ENCODE results near the gene NEFH. TPM values are rescaled to one million over a fixed set of nuclear protein-coding genes. Genes with fewer than 3 reads are reported as not detected.

NEFH gene
- total RNA-seq, 6 experiments from 2014 or later = 0.06 to 0.40 (median 0.09) TPM; not detected in 1

DNA sequence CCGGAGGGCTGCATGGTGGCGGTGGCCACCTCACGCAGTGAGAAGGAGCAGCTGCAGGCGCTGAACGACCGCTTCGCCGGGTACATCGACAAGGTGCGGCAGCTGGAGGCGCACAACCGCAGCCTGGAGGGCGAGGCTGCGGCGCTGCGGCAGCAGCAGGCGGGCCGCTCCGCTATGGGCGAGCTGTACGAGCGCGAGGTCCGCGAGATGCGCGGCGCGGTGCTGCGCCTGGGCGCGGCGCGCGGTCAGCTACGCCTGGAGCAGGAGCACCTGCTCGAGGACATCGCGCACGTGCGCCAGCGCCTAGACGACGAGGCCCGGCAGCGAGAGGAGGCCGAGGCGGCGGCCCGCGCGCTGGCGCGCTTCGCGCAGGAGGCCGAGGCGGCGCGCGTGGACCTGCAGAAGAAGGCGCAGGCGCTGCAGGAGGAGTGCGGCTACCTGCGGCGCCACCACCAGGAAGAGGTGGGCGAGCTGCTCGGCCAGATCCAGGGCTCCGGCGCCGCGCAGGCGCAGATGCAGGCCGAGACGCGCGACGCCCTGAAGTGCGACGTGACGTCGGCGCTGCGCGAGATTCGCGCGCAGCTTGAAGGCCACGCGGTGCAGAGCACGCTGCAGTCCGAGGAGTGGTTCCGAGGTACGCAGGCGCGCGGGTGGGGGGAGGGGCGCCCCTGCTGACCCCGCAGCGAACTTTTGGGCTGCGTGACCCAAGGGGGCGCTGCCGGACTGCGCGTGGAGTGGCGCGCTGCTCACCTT lies 670 bp downstream of the NEFH start:
- no peaks in the 10 kb centered on the region for H3K36me3 ChIP-seq
- peaks cover 0 to 15% (median 0%) of the 10 kb centered on the region in 4 donors for H3K4me1 ChIP-seq
- DNase-seq = peak in 1 of 3 donors; percentile 34
- no peaks in the 10 kb centered on the region for H3K9me3 ChIP-seq
- no CpG with 5 or more reads among the region's 107 CpGs for WGBS (ENCODE audit: insufficient coverage, low coverage, low lambda C conversion rate, missing lambda C conversion rate)
- ATAC-seq = peak; percentile 14 to 71 (median 58)
- TF ChIP-seq, protein P1, sequence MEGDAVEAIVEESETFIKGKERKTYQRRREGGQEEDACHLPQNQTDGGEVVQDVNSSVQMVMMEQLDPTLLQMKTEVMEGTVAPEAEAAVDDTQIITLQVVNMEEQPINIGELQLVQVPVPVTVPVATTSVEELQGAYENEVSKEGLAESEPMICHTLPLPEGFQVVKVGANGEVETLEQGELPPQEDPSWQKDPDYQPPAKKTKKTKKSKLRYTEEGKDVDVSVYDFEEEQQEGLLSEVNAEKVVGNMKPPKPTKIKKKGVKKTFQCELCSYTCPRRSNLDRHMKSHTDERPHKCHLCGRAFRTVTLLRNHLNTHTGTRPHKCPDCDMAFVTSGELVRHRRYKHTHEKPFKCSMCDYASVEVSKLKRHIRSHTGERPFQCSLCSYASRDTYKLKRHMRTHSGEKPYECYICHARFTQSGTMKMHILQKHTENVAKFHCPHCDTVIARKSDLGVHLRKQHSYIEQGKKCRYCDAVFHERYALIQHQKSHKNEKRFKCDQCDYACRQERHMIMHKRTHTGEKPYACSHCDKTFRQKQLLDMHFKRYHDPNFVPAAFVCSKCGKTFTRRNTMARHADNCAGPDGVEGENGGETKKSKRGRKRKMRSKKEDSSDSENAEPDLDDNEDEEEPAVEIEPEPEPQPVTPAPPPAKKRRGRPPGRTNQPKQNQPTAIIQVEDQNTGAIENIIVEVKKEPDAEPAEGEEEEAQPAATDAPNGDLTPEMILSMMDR (IDR thresholded peaks at IDR 0.05) = peak in 1 of 4 donors; percentile 17
- no peak for TF ChIP-seq POLR2A (IDR thresholded peaks at IDR 0.05)
- peaks cover 4 to 17% of the 10 kb centered on the region in 2 donors for H3K27me3 ChIP-seq
- intact Hi-C loops (cut with DNase I) = no loop called here
- H3K27ac ChIP-seq = no peak overlapping the region
- peak overlapping the region in 1 of 3 donors; percentile 19 for H3K4me3 ChIP-seq

DNA sequence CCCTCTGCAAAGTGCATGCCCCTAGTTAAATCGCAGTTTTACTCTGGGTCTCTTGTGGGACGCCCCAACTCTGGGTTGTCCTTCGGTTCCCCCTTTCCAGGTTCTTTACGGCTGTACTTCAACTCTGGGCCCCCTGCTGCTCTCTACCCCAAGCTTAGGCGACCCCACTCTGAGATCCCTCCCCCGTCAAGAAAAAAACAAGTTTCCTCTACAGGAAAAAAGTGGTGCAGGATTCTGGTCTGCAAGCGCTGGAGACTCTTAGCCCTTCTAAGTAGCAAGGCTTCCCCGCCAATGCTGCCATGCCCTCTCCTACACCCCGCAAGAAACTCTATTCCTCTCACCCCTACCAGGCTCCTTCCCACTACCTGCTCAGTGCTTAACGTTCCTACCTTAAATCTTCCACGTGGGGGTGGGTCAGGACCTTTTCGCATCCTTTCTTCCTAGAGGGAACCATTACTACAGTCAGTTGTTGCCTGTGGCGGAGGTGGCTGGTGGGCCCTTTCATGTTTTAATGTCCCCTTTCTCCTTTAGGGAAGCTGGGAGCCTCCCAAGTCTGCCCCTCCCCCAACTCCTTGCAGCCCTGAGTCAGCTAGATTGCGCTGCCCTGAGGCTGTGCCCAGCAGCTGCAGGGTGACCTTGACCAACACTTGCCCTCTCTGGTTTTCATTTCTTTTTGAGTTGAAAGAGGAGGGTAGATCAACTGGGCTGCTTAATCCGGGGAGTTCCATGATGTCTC lies 1.4 kb downstream of the NEFH start:
- H3K36me3 ChIP-seq = no peaks in the 10 kb centered on the region
- H3K4me3 ChIP-seq = peak overlapping the region in 1 of 3 donors; percentile 19
- peaks cover 4 to 17% of the 10 kb centered on the region in 2 donors for H3K27me3 ChIP-seq
- peaks cover 0 to 15% (median 0%) of the 10 kb centered on the region in 4 donors for H3K4me1 ChIP-seq
- intact Hi-C loops (cut with DNase I) = no loop called here
- ATAC-seq (peak in 1 of 4 donors; percentile 14), DNase-seq (no peak)
- no peaks in the 10 kb centered on the region for H3K9me3 ChIP-seq
- no peak overlapping the region for H3K27ac ChIP-seq
- no peak for TF ChIP-seq POLR2A (IDR thresholded peaks at IDR 0.05)
- TF ChIP-seq, protein P1 (IDR thresholded peaks at IDR 0.05) = no peak
- WGBS (ENCODE audit: insufficient coverage, low coverage, low lambda C conversion rate, missing lambda C conversion rate) = 18% methylated on average over 14 of the region's 15 CpGs

DNA sequence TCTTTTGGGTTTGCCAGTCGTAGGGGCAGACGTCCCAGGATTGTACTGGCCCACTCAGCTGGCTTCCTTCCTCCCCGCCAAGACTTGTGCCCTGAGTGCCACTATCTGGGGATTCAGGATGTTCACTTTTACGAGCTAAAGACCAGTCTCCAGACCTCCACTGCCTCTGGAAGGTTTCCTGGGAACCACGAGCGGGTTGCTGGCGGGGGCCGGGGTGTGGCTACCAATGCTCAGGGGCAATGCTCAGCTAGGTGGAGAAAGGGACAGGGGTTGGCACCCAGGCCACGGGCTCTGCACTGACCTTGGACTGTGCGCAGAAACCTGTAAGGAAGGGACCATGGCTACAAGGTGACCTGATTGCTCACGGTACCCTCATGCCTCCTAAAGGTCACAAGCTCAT lies 2.2 kb downstream of the NEFH start:
- Histone ChIP-seq H3K27me3 (peaks cover 4 to 17% of the 10 kb centered on the region in 2 donors), H3K4me1 (peaks cover 0 to 15% (median 0%) of the 10 kb centered on the region in 4 donors), H3K36me3 (no peaks in the 10 kb centered on the region), H3K9me3 (no peaks in the 10 kb centered on the region), H3K4me3 (no peak overlapping the region), H3K27ac (no peak overlapping the region)
- intact Hi-C loops (cut with DNase I) = no loop called here
- TF ChIP-seq, protein P1 (IDR thresholded peaks at IDR 0.05) = no peak
- TF ChIP-seq POLR2A (IDR thresholded peaks at IDR 0.05) = no peak
- no peak for DNase-seq
- WGBS (ENCODE audit: insufficient coverage, low coverage, low lambda C conversion rate, missing lambda C conversion rate) = 47% methylated on average over 3 of the region's 11 CpGs
- no peak for ATAC-seq

GRCh38 chr22:29482726-29483125 lies 2.7 kb downstream of the NEFH start:
- TF ChIP-seq, protein P1 (IDR thresholded peaks at IDR 0.05) = no peak
- TF ChIP-seq POLR2A (IDR thresholded peaks at IDR 0.05) = no peak
- H3K27me3 ChIP-seq = peaks cover 4 to 17% of the 10 kb centered on the region in 2 donors
- H3K36me3 ChIP-seq = no peaks in the 10 kb centered on the region
- H3K4me1 ChIP-seq = peaks cover 0 to 15% (median 0%) of the 10 kb centered on the region in 4 donors
- DNase-seq = no peak
- no peak overlapping the region for H3K4me3 ChIP-seq
- no peak for ATAC-seq
- 91% methylated on average over 4 of the region's 7 CpGs for WGBS (ENCODE audit: insufficient coverage, low coverage, low lambda C conversion rate, missing lambda C conversion rate)
- no peaks in the 10 kb centered on the region for H3K9me3 ChIP-seq
- intact Hi-C loops (cut with DNase I) = no loop called here
- H3K27ac ChIP-seq = no peak overlapping the region

Measured in right lobe of liver (tissue), 6 donors.